22Rv1 (cell line): ENCODE measurements around the gene NME3.
A peak's percentile ranks its signal among the peaks of the same experiment; 100 is the strongest.

ENCODE experiments used
- H3K27ac ChIP-seq: fragments of 450-650 bp; 2 replicates; pipeline ENCODE4 v1.5.1; 2017
- CTCF ChIP-seq: fragments of 450-650 bp; IDR thresholded peaks from 2 replicates; pipeline ENCODE4 v1.5.1; 2017; ENCODE audit warnings: mild to moderate bottlenecking
- ZFX ChIP-seq: fragments of 450-650 bp; IDR thresholded peaks from 2 replicates; pipeline ENCODE4 v1.6.1; 2017; ENCODE audit warnings: antibody characterized with exemption, borderline replicate concordance

Gene NME3

GRCh38 chr16:1768767-1769401 is 2.5 kb downstream of the NME3 start:
- TF ChIP-seq CTCF (no peak), ZFX (no peak)
- peak overlapping the region; percentile 97 for H3K27ac ChIP-seq

GRCh38 chr16:1768061-1768766 is 3.1 kb downstream of the NME3 start:
- peak overlapping the region; percentile 97 for H3K27ac ChIP-seq
- TF ChIP-seq ZFX (no peak), CTCF (no peak)

- H3K27ac ChIP-seq = no peak overlapping the region
- TF ChIP-seq CTCF (no peak), ZFX (no peak)
These were observed 4.0 kb downstream of the NME3 start for GRCh38 chr16:1767116-1767994.

- H3K27ac ChIP-seq = no peak overlapping the region
- TF ChIP-seq ZFX (no peak), CTCF (no peak)
These were observed 4.6 kb downstream of the NME3 start for GRCh38 chr16:1766701-1767100.

GRCh38 chr16:1766231-1766630 is 5.1 kb downstream of the NME3 start:
- no peak overlapping the region for H3K27ac ChIP-seq
- TF ChIP-seq ZFX (no peak), CTCF (no peak)

DNA sequence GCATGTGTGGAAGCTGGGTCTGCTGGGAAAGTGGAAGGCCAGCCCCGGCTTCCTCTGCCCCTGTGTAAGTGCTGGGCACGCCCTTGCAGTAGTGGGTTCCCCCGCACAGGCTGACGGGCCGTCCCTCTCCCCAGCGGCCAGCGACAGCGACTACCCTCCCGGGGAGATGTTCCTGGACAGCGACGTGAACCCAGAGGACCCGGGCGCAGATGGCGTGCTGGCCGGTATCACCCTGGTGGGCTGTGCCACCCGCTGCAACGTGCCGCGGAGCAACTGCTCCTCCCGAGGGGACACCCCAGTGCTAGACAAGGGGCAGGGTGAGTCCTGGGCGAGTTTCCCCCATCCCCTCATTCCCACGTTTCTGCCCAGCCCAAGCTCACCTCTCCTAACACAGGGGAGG is 5.5 kb downstream of the NME3 start:
- TF ChIP-seq ZFX = no peak
- no peak for TF ChIP-seq CTCF
- H3K27ac ChIP-seq = no peak overlapping the region

- TF ChIP-seq ZFX (no peak), CTCF (no peak)
- no peak overlapping the region for H3K27ac ChIP-seq
These were observed 6.4 kb downstream of the NME3 start for GRCh38 chr16:1764971-1765370.
